ENCODE measurements around the gene HES1. TPM values are rescaled to one million over a fixed set of nuclear protein-coding genes. Genes with fewer than 3 reads are reported as not detected.

HES1 gene
- total RNA-seq, 1 donor from 2014 or later, result 66.5 TPM

DNA sequence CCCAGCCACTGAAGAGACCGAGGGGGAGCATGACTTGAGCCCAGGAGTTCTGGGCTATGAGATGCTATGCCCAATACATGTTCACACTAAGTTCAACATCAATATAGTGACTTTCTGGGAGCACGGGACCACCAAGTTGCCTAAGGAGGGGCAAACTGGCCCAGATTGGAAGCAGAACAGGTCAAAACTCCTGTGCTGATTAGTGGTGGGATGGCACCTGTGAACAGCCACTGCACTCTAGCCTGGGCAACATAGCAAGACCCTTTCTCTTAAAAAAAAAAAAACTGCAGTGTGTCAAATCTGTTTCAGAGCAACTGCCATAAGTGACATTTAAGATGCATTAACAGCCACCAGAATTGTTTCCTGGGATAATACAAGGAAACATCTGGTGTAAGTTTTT is 9.8 kb downstream of the HES1 start:
- no peak overlapping the region for H3K4me3 Mint-ChIP-seq
- no peak overlapping the region for H3K27ac ChIP-seq
- no peaks in the 10 kb centered on the region for H3K79me2 ChIP-seq (ENCODE audit: low read depth)
- peaks cover 25% of the 10 kb centered on the region for H3K27me3 Mint-ChIP-seq (ENCODE audit: insufficient read depth, low read depth)
- no peak overlapping the region for H3K27ac Mint-ChIP-seq
- H3F3A ChIP-seq (ENCODE audit: low read depth), result peaks cover 17% of the 10 kb centered on the region
- no peaks in the 10 kb centered on the region for H4K20me1 ChIP-seq (ENCODE audit: low read depth)
- no peak overlapping the region for H3K4me3 ChIP-seq
- no peak overlapping the region for H3K4me2 ChIP-seq
- H3K36me3 ChIP-seq, result no peaks in the 10 kb centered on the region
- DNase-seq (ENCODE audit: low spot score), result no peak
- H3K9ac ChIP-seq, result no peak overlapping the region
- H3K4me1 ChIP-seq, result peaks cover 16% of the 10 kb centered on the region
- no peaks in the 10 kb centered on the region for H3K27me3 ChIP-seq
- H3K9me3 Mint-ChIP-seq, result no peaks in the 10 kb centered on the region
- H2AFZ ChIP-seq (replicated peaks), result no peak overlapping the region
- TF ChIP-seq, protein P1, sequence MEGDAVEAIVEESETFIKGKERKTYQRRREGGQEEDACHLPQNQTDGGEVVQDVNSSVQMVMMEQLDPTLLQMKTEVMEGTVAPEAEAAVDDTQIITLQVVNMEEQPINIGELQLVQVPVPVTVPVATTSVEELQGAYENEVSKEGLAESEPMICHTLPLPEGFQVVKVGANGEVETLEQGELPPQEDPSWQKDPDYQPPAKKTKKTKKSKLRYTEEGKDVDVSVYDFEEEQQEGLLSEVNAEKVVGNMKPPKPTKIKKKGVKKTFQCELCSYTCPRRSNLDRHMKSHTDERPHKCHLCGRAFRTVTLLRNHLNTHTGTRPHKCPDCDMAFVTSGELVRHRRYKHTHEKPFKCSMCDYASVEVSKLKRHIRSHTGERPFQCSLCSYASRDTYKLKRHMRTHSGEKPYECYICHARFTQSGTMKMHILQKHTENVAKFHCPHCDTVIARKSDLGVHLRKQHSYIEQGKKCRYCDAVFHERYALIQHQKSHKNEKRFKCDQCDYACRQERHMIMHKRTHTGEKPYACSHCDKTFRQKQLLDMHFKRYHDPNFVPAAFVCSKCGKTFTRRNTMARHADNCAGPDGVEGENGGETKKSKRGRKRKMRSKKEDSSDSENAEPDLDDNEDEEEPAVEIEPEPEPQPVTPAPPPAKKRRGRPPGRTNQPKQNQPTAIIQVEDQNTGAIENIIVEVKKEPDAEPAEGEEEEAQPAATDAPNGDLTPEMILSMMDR (IDR thresholded peaks at IDR 0.05), result no peak
- TF ChIP-seq EZH2 (IDR thresholded peaks at IDR 0.05), result no peak
- TF ChIP-seq EZH2phosphoT487 (IDR thresholded peaks at IDR 0.05), result no peak
- H3K4me1 Mint-ChIP-seq, result peaks cover 23% of the 10 kb centered on the region
- no peaks in the 10 kb centered on the region for H3K36me3 Mint-ChIP-seq
- H3K9me3 ChIP-seq (ENCODE audit: low read depth), result no peaks in the 10 kb centered on the region

- peaks cover 5% of the 10 kb centered on the region for H3K4me1 ChIP-seq
- Mint-ChIP-seq H3K9me3 (peaks cover 2% of the 10 kb centered on the region), H3K4me3 (peak overlapping the region; percentile 12), H3K27me3 (ENCODE audit: insufficient read depth, low read depth) (peaks cover 27% of the 10 kb centered on the region), H3K27ac (no peak overlapping the region), H3K36me3 (no peaks in the 10 kb centered on the region), H3K4me1 (peaks cover 16% of the 10 kb centered on the region)
- H4K20me1 ChIP-seq (ENCODE audit: low read depth), result no peaks in the 10 kb centered on the region
- no peak overlapping the region for H3K4me2 ChIP-seq
- no peaks in the 10 kb centered on the region for H3K36me3 ChIP-seq
- H3K9me3 ChIP-seq (ENCODE audit: low read depth), result no peaks in the 10 kb centered on the region
- H3F3A ChIP-seq (ENCODE audit: low read depth), result peaks cover 2% of the 10 kb centered on the region
- H3K79me2 ChIP-seq (ENCODE audit: low read depth), result no peaks in the 10 kb centered on the region
- no peak for TF ChIP-seq EZH2 (IDR thresholded peaks at IDR 0.05)
- TF ChIP-seq, protein P1 (IDR thresholded peaks at IDR 0.05), result no peak
- no peak for TF ChIP-seq EZH2phosphoT487 (IDR thresholded peaks at IDR 0.05)
- DNase-seq (ENCODE audit: low spot score), result no peak
- H3K9ac ChIP-seq, result no peak overlapping the region
- no peaks in the 10 kb centered on the region for H3K27me3 ChIP-seq
- no peak overlapping the region for H3K4me3 ChIP-seq
- no peak overlapping the region for H3K27ac ChIP-seq
- H2AFZ ChIP-seq (replicated peaks), result no peak overlapping the region
Observed at GRCh38 chr3:194147679-194148078, 11.7 kb downstream of the HES1 start.

GRCh38 chr3:194148383-194148782 is 12.4 kb downstream of the HES1 start:
- H3K9me3 Mint-ChIP-seq, result peaks cover 2% of the 10 kb centered on the region
- no peak for DNase-seq (ENCODE audit: low spot score)

More at GRCh38 chr3:194148383-194148782, 12.4 kb downstream of the HES1 start:
- H3K27me3 ChIP-seq, result no peaks in the 10 kb centered on the region
- H3K4me2 ChIP-seq, result no peak overlapping the region
- Mint-ChIP-seq H3K36me3 (no peaks in the 10 kb centered on the region), H3K27ac (no peak overlapping the region), H3K27me3 (ENCODE audit: insufficient read depth, low read depth) (peaks cover 28% of the 10 kb centered on the region), H3K4me3 (no peak overlapping the region), H3K4me1 (peaks cover 14% of the 10 kb centered on the region)
- no peaks in the 10 kb centered on the region for H3K79me2 ChIP-seq (ENCODE audit: low read depth)
- H3K36me3 ChIP-seq, result no peaks in the 10 kb centered on the region
- no peak overlapping the region for H3K27ac ChIP-seq
- TF ChIP-seq EZH2phosphoT487 (IDR thresholded peaks at IDR 0.05) (no peak), EZH2 (IDR thresholded peaks at IDR 0.05) (no peak)
- TF ChIP-seq, protein P1 (IDR thresholded peaks at IDR 0.05), result no peak
- no peak overlapping the region for H3K9ac ChIP-seq
- no peaks in the 10 kb centered on the region for H3F3A ChIP-seq (ENCODE audit: low read depth)
- no peak overlapping the region for H3K4me3 ChIP-seq
- peak overlapping the region; percentile 20 for H2AFZ ChIP-seq (replicated peaks)
- H3K9me3 ChIP-seq (ENCODE audit: low read depth), result no peaks in the 10 kb centered on the region
- no peaks in the 10 kb centered on the region for H4K20me1 ChIP-seq (ENCODE audit: low read depth)
- H3K4me1 ChIP-seq, result peaks cover 4% of the 10 kb centered on the region

All from neural progenitor cell (in vitro differentiated cells).